SK-N-SH treated with all-trans-retinoic acid at 6 μM for 48 hours (cell line): ENCODE measurements around the gene NPC1.

Source experiments
- ATAC-seq: fragments of 200-7000 bp; cut with Tn5 transposase; 3 replicates; pipeline ENCODE4 v1.9.1; 2020; ENCODE audit warnings: mild to moderate bottlenecking, moderate library complexity
- ARNTL ChIP-seq: fragments of 450-650 bp; formaldehyde crosslinking; IDR thresholded peaks from 2 replicates; pipeline ENCODE4 v1.5.0; 2020; ENCODE audit warnings: low read depth, mild to moderate bottlenecking, moderate library complexity, borderline replicate concordance
- CREB5 ChIP-seq: fragments of 250-450 bp; sonication (Bioruptor Pico); IDR thresholded peaks from 2 replicates; pipeline ENCODE4 v1.5.1; 2020; ENCODE audit warnings: low read depth, mild to moderate bottlenecking, moderate library complexity
- CSRNP3 ChIP-seq: fragments of 250-450 bp; sonication (Bioruptor Pico); IDR thresholded peaks from 2 replicates; pipeline ENCODE4 v1.5.1; 2021; ENCODE audit warnings: mild to moderate bottlenecking, moderate library complexity
- ESRRG ChIP-seq: fragments of 250-450 bp; sonication (Bioruptor Pico); IDR thresholded peaks from 2 replicates; pipeline ENCODE4 v1.6.1; 2021; ENCODE audit warnings: mild to moderate bottlenecking
- GLIS3 ChIP-seq: fragments of 250-450 bp; sonication (Bioruptor Pico); IDR thresholded peaks from 2 replicates; pipeline ENCODE4 v1.5.0; 2020; ENCODE audit warnings: mild to moderate bottlenecking, moderate library complexity
- ISL1 ChIP-seq: fragments of 250-450 bp; sonication (Bioruptor Pico); IDR thresholded peaks from 2 replicates; pipeline ENCODE4 v2.1.2; 2022; ENCODE audit warnings: mild to moderate bottlenecking, moderate library complexity
- OSR1 ChIP-seq: fragments of 250-450 bp; sonication (Bioruptor Pico); IDR thresholded peaks from 2 replicates; pipeline ENCODE4 v1.8.0; 2022; ENCODE audit warnings: moderate library complexity, mild to moderate bottlenecking, inconsistent platforms
- PATZ1 ChIP-seq: fragments of 250-450 bp; sonication (Bioruptor Pico); IDR thresholded peaks from 2 replicates; pipeline ENCODE4 v1.8.0; 2020; ENCODE audit warnings: mild to moderate bottlenecking, moderate library complexity, borderline replicate concordance
- POU6F1 ChIP-seq: fragments of 250-450 bp; sonication (Bioruptor Pico); IDR thresholded peaks from 2 replicates; pipeline ENCODE4 v1.8.0; 2021; ENCODE audit warnings: low read depth, mild to moderate bottlenecking, moderate library complexity, borderline replicate concordance
- PPARA ChIP-seq: fragments of 250-450 bp; sonication (Bioruptor Pico); IDR thresholded peaks from 2 replicates; pipeline ENCODE4 v1.5.0; 2020; ENCODE audit warnings: mild to moderate bottlenecking, borderline replicate concordance
- SNAI2 ChIP-seq: fragments of 250-450 bp; sonication (Bioruptor Pico); IDR thresholded peaks from 2 replicates; pipeline ENCODE4 v1.5.0; 2020; ENCODE audit warnings: mild to moderate bottlenecking, moderate library complexity
- TCF4 ChIP-seq: fragments of 250-450 bp; sonication (Bioruptor Pico); IDR thresholded peaks from 2 replicates; pipeline ENCODE4 v1.8.0; 2021; ENCODE audit warnings: mild to moderate bottlenecking, moderate library complexity, borderline replicate concordance
- TOX ChIP-seq: fragments of 250-450 bp; sonication (Bioruptor Pico); IDR thresholded peaks from 2 replicates; pipeline ENCODE4 v1.8.0; 2021; ENCODE audit warnings: mild to moderate bottlenecking, moderate library complexity, borderline replicate concordance
- TSHZ2 ChIP-seq: fragments of 250-450 bp; sonication (Bioruptor Pico); IDR thresholded peaks from 2 replicates; pipeline ENCODE4 v1.5.0; 2020; ENCODE audit warnings: mild to moderate bottlenecking, moderate library complexity
- ZC3H10 ChIP-seq: fragments of 250-450 bp; sonication (Bioruptor Pico); IDR thresholded peaks from 2 replicates; pipeline ENCODE4 v1.5.1; 2021; ENCODE audit warnings: mild to moderate bottlenecking, moderate library complexity
- ZFP30 ChIP-seq: fragments of 450-650 bp; formaldehyde crosslinking; IDR thresholded peaks from 2 replicates; pipeline ENCODE4 v1.5.0; 2022; ENCODE audit warnings: mild to moderate bottlenecking, moderate library complexity
- ZNF565 ChIP-seq: fragments of 450-650 bp; formaldehyde crosslinking; conservative IDR thresholded peaks from 2 replicates; pipeline ENCODE4 v1.5.0; 2020; ENCODE audit warnings: low read depth, mild to moderate bottlenecking, moderate library complexity
- ZNF70 ChIP-seq: fragments of 450-650 bp; formaldehyde crosslinking; IDR thresholded peaks from 2 replicates; pipeline ENCODE4 v1.5.0; 2020; ENCODE audit warnings: mild to moderate bottlenecking, moderate library complexity
- ZNF8 ChIP-seq: fragments of 450-650 bp; formaldehyde crosslinking; IDR thresholded peaks from 2 replicates; pipeline ENCODE4 v1.5.0; 2020; ENCODE audit warnings: mild to moderate bottlenecking, moderate library complexity

Gene NPC1

GRCh38 chr18:23501626-23502025 is 84.7 kb downstream of the NPC1 start:
- TF ChIP-seq TCF4 (CRISPR knock-in tag), result no peak
- TF ChIP-seq CREB5 (CRISPR knock-in tag), result no peak
- TF ChIP-seq POU6F1 (CRISPR knock-in tag), result no peak
- no peak for TF ChIP-seq ISL1
- no peak for TF ChIP-seq ZC3H10 (CRISPR knock-in tag)
- TF ChIP-seq SNAI2 (CRISPR knock-in tag), result no peak
- TF ChIP-seq ZNF8 (CRISPR knock-in tag), result no peak
- no peak for TF ChIP-seq ARNTL (CRISPR knock-in tag)
- no peak for TF ChIP-seq TOX (CRISPR knock-in tag)
- no peak for TF ChIP-seq ZNF70 (CRISPR knock-in tag)
- TF ChIP-seq PATZ1 (CRISPR knock-in tag), result no peak
- no peak for TF ChIP-seq TSHZ2 (CRISPR knock-in tag)
- TF ChIP-seq GLIS3 (CRISPR knock-in tag), result no peak
- no peak for TF ChIP-seq OSR1
- no peak for TF ChIP-seq ZFP30 (CRISPR knock-in tag)
- no peak for TF ChIP-seq CSRNP3 (CRISPR knock-in tag)
- no peak for TF ChIP-seq ESRRG
- TF ChIP-seq PPARA, result no peak
- no peak for TF ChIP-seq ZNF565 (CRISPR knock-in tag)
- no peak for ATAC-seq

- no peak for ATAC-seq
- TF ChIP-seq POU6F1 (CRISPR knock-in tag) (no peak), PATZ1 (CRISPR knock-in tag) (no peak), GLIS3 (CRISPR knock-in tag) (no peak), ZNF8 (CRISPR knock-in tag) (no peak)
Measured at GRCh38 chr18:23499291-23499781, 87.0 kb downstream of the NPC1 start.
